ENCODE data around the gene ARHGAP31.
A peak's percentile ranks its signal among the peaks of the same experiment; 100 is the strongest.
"Not testable (repeated sequence)": the region's sequence is repeated elsewhere in the genome, so short reads cannot be mapped to it uniquely, and the experiment has no call there.

Gene ARHGAP31

DNA sequence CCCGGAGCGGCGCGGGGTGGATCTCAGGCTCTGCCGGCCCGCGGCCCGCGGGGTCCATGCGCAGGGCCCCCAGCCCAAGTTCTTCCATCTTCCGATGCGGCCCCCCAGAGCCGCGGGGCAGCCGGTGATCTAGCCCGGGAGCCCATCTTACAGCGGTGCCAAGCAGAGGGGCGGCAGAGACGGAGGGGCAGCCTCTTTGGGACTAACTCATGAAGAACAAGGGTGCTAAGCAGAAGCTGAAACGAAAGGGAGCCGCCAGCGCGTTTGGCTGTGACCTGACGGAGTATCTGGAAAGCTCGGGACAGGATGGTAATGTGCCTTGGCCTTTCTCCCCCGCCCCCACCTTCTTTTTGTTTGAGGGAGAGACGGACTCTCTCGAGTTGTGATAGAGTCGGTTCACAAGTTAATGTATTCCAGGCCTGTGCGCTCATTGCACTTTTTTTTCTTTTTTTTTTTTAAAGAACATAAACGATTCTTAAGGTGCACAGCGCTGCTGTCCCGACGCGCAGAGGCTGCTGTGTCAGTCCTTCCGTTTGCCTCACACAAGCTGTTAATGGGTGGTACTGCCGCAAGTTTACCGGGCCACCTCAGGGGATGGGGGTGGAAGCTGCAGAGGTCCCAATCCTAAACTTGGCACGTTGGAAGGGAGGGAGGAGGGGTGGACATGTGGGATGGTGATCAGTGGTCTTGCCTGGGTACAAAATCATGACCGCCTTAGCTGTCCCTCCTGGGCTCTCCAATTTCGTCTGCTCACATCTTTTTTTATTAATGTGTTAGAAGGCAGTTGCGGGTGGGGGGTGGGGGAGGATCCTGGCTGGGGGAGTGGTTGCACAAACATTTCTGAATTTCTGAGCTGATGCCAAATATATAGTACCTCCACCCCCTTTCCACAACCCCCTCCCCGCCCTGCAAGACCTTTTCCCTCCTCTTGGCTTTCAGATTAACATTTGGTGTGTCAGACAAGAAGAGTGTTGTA, 801 bp downstream of the ARHGAP31 start:
- DNase-seq: peak; percentile 88

DNA sequence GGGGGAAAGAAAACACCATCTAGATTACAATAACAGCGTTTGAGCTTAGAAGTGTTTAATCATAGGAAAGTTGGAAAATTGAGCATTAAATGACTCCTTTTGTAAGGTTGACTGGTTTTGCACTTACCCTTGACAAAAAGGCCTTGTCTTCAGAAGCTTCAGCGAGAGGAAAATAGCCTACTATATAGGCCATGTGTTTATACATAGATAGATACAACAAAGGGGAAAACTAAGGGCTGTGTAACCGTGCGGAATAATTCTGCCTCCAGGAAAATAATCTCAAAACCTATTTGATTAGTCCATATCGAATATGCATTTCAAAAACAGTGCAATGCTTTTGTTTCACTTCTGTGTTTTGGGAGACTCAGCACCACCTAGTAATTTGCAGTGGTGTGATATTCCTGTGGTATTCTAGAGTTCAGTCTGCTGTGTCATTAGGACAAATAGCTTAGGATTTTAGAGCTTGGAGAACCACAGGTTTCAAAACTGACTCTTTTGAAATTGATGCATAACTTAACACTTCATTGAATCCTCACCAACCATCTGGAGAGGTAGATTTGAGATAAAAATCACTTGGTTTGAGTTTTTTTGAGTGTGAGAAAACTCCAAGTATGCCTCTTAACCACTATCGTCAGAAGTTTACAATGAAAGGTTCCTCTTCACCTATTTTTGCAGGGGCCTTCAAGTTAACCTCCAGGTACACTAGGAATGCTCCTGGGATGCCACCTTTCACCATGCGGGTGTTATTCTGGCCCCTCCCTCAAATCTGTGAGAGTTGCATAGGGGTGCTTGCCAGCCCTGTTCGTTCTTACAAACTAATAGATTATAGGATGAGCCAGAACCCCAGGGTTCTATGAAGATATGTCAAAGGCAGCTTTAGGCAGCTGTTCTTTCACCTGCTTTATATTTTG, 1.9 kb downstream of the ARHGAP31 start:
- DNase-seq: peak; percentile 59

DNA sequence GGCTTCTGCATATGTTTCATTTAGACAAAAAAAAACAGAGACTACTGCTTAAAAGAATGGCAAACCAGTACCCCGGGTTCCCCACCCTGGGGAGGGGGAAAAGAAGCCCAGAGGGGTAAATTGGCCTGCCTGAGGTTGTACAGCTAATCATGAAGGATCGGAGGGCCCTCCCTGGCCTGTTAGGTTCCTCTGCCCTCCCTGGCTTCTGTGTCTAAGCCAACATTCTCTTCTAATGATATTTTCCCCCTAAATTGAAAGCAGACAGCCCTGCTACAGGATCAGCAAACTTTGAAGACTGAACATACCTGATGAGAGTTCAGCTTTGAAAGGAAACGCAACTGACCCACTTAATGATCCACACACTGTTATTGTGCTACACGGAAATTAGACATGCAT, 2.5 kb downstream of the ARHGAP31 start:
- no peak for DNase-seq

DNA sequence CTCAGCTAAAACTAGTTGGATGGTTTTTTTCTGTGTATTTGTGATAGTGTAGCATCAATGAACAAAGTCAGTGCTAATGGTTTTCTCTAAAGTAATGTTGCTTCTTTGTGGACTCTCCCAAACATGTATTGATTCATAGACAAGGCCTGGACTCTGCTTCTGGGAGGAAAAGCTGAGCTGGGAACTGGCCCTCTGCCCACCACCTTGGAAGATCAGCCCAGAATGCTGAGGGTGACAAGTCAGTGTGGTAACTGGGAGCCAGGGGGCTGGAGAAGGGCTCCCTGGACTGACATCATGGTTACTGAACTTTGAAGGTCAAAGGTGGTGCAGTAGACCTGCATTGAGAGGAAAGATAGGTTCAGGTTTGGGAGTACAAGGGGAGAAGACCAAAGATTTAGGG, 3.0 kb downstream of the ARHGAP31 start:
- DNase-seq: peak; percentile 70

DNA sequence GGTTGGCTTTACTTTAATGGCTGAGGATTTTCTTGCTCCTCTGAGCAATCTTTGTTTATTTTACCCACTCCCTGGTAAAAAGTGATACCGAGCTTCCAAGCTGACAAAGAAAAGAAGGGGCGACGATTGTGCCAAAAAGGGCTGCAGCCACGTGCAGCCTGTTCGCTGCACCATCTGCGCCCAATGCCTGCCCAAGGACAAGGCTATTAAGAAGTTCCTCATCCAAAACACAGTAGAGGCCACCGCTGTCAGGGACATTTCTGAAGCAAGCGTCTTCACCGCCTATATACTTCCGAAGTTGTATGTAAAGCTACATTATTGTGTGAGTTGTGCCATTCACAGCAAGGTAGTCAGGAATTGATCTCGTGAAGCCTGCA, 4.4 kb downstream of the ARHGAP31 start:
- no peak for DNase-seq

DNA sequence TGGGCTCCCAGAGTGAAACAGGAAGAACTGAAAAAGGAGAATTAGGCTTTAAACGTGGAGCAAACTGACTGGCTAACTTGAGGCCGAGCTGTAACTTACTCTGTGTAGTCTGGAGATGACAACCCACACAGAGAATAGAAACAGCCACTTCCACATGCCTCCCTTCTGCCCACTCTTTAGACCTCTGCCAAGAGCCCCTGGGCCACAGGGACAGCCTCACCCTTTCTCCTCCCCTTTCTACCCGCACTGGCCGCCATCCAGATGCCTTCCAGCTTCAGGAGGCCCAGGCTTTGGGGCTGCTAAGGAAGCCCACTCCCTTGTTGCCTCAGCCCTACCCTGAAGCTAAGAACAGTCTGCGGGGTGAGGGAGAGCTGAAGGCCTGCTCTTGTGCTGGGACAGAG, 6.8 kb downstream of the ARHGAP31 start:
- peak; percentile 49 for DNase-seq

DNA sequence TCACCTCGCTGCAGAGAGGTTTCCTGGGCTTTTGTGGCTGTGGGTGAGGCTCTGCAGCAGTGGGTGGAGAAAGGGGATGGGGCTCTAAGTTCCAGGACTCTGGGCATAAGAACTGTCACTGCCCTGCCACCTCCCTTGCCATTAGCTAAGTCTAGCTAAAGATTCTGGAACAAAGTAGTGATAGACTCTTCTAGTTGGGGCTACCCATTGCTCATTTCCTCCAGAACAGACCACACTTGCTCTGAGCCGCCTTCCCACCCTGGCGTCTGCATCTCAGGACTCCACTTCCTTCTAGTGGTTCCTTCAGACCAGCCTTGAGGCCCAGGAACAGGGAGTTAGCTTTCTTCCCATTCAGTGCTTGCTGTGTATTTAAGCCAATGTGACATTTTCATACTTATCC, 7.5 kb downstream of the ARHGAP31 start:
- no peak for DNase-seq

DNA sequence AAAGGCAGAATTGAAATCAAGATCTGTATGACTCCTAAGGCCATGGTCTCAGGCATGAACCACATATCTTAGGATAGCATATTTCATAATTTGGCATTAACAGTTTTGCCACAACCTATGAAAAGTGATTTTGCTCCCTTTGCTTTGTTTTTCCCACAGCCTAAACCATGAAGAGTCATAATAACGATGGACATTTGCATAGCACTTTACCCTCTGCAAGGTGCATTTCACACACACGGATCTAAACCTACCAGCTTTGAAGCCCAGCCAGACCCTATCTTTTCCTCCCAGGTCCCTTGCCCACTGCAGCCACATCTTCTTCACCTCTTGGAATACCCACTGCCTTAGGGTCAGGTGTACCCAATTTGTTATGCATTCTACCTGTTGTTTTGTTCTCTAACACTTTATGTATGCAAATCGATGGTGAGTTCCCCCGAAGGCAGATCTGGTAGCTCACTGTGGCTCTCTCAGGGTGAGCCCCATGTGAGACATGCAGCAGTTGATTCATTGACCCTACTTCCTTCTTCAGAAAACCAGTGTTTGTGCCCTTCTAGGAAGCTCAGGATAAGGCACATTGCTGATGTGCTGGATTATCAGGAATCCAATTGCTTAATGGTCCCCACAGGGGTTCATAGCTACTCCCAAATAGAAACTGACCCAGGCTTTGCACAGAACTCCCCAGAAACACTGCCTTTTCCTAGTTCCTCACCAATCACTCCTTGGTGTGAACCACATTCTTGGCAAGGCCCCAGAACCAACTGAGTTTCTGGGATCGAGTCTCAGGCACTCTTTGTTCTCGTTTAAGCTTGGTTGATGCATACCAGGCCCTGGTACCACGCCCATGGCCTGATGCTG, 8.7 kb downstream of the ARHGAP31 start:
- peak; percentile 88 for DNase-seq

DNA sequence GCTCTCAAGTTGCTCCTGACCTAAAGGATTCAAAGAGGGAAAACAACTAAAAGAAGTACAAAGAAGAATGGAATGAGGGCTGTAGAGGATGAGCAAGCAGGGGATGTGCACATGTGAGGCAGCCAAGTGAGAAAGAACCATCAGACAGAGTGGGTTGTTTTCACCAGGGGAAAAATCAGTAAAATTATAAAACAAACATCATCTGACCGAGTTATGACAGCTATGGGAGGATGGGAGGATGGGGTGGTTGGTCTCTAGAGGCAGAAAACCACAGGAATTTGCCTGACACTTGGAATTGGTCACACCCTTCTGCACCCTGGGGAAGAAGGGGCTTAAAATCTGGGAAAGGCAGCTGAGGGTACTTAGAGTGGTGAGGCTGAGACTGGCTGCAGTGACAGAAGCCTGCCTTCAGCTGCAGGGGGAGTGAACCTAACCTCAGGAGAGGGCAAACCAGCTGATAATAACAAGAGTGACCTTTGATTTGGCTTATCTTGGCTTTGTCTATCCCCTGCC, 10.1 kb downstream of the ARHGAP31 start:
- DNase-seq: peak; percentile 97

DNA sequence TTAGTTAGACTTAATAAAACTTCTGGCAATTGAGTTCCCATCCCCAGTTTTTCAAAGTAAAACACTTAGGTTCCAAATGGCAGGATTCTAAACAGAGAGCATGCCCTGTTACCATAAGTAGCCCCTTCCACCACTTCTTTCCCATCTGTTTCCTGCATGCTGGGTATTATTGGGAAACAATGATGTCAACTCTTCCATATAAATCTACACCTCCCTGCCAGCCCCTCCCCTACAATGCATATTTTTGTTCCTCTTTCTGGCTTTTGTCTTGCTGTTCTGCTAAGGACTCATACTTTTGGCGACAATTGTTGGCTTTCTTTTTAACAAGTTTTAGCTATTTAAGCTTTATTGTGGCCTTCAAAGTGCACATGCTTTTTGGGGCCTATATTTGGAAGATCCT, 11.1 kb downstream of the ARHGAP31 start:
- peak; percentile 71 for DNase-seq

DNA sequence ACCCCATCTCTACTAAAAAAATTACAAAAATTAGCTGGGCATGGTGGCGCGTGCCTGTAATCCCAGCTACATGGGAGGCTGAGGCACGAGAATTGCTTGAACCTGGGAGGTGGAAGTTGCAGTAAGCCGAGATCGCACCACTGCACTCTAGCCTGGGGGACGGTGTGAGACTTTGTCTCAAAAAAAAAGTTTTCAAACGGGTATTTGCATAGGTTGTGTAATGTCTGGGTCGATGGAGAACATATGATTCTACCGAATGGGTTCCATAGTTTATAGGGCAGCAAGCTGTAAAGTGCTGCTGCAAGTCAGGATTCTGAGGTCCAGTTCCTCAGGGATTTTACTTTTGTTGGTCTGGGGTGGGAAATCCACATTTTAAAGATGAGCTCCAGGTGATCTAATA, 12.2 kb downstream of the ARHGAP31 start:
- not testable (repeated sequence) for DNase-seq

DNA sequence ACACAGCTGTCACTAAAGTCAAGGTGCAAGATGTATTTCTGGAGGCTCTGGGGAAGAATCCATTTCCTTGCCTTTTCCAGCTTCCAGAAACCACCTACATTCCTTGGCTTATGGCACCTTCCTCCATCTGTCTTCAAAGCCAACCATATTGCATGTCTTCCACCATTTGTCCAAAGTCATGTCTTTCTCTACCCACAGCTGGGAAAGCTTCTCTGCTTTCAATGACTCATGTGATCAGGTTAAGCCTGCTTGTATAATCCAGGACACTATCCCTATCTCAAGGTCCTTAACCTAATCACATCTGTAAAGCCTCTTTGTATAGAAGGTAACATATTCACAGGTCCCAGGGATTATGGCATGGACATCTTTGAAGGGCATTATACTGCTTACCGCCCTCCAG, 14.2 kb downstream of the ARHGAP31 start:
- no peak for DNase-seq

DNA sequence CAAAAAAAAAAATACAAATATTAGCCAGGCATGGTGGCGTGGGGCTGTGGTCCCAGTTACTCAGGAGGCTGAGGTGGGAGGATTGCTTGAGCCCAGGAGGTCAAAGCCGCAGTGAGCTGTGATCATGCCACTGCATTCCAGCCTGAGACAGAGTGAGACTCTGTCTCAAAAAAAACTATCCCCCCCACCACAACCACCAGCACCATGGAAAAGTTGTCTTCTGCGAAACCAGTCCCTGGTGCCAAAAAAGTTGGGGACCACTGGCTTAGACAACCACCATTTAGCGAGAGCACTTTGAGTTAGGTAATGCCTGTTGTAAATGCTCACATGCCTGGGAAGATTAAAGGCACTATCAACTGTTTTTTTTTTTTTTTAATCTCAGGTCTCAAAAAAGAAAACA, 15.4 kb downstream of the ARHGAP31 start:
- no peak for DNase-seq

DNA sequence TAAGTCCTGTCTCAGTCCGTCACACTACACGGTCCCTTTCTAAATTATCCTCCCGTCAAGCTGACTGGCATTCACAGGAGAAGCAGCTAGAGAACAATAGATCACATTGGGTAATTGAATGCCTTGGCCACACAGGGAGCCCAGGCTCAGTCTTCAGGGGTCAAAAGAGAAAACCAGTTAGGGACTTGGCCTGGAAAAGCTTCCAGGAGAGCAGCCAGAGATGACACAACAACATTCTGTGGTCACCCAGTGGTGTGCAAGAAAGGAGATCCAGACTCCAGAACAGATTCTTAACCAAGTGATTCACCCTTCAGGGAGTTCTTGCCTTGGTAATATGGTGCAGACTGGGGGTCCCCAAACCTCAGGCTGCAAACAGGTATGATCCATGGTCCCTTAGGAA, 15.9 kb downstream of the ARHGAP31 start:
- peak; percentile 99 for DNase-seq

DNA sequence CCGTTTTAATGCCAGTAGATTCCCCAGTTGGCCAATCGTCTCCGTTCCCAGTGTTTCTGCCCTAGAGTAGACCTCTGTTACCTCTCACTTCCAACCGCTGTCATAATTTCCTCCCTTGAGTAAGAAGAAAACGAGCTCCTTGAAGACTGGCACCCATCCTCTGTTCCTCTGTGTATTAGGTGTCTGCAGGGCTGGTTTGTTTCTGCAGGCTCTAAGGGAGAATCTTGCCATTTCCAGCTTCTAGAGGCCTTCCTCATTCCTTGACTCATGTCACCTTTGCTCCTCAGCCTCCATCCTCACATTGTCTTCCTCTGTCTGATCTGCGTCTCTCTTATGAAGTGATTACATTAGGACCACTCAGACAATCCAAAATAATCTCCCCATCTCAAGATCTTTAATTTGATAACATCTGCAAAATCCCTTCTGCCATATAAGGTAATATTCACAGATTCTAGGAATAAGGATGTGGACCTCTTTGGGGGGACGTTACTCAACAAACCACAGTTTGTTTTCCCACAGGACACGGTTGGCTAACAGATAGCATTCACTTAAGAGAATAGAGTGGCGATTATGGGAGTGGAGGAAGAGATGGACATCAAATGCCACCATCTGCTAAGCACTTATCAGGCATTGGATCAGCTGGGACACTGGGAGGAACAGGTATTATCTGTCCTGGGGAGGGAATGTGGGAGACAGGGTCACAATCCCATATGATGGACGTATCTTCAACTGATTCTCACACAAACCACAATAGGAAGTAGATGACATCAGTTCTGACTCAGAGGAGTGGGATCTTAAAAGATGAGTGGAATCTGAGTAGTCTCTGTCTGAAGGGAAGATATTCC, 17.1 kb downstream of the ARHGAP31 start:
- peak; percentile 89 for DNase-seq

DNA sequence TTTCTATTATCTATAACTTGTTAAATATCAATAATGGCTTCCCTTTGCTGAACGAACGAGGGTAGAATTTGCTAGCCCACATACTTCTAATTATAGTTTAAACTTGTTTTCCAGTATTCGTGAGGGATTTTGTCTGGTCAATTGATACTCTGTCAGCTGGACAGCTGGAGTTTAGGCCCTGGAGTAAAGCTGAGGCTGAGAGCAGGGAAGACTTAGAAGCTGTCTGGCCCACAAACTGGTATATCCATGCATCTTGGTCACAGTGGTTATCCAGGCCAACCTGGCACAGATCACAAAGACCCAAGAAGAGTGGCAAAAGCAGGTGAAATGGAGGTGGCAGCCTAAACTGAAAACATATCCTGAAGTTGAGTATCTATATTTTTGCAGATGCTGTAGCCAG, 19.3 kb downstream of the ARHGAP31 start:
- DNase-seq: no peak

DNA sequence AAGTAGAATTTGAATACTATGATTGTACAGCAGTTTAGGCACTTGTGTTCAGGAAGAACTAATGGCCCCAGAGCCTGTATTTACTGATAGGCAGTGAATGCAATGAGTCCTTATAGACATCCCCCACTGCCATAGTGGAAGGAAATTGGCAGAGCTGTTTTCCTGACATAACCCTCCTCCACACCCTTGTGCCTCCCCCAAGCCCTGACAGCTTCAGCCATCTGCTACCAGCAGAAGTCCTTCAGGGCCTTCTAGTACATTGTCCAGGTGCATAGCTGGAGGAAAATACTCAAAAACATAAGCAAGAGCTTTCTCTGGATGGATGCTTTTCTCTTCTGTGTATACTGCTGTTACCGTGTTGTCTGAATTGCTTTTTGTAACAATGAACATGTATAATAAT, 20.6 kb downstream of the ARHGAP31 start:
- DNase-seq: no peak

DNA sequence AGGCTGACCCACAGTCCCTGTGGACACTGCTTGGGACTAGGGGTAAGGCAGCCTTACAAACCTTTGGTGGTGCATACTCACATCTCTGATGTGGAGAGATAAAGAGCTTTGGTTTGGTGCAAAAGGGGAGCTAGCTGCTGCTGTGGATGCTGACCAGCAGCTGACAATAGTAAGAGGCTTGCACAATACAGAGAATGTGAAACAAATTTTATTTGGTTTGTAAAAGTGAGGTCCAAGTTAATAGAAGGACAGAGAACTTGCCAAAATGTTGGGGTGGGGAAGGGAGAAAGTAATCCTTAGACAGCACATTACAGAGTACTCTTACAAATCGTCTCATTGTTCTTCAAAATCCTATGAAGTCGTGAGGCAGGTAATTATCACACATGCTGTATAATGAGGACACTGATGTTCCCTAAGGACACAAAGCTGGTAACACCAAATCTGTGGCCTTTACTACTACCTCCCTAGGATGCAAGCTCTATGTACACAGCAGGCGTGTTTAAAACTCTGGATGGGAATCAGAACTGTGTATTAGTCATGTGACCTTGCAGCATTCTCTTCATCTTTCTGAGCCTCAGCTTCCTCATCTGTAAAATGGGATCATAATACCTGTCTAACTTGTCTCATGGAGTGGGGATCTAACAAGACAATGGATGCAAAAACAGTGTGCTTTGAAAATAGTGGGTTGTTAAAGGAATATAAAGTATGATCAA, 21.6 kb downstream of the ARHGAP31 start:
- no peak for DNase-seq

DNA sequence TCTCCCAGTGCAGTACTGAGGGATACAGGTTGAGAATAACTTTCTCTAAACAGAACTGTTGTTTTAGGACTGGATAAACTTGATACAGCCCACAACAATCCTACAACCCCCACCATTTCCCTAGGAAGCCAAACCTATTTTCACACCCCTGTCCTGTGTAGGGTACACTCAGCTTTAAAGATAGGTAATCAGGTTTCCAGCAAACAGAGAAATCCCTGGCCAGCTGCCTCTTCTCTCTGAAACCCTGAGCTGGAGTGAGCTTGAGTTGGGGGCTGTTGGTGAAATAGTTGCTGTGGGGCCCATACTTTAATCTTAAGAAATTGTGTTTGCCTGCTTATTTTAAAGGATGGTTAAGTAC, 22.1 kb downstream of the ARHGAP31 start:
- DNase-seq: no peak

DNA sequence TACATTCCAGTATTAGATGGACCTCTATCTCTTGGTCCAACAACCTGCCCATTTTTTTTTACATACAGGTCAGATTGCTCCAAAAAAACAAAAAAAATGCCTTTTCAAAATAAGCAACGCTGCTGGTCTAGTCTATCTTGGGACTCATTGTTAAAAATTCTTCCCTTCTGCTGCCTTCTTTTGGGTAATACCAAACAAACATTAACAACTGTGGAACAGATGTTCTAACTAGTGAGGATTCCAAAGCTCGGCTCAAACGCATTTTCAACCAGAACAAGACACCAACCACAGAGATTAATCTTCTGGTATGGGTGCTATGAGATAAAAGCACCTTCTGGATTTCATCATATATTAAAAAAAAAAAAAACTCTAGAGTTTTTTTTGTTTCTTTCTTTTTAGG, 24.7 kb downstream of the ARHGAP31 start:
- peak; percentile 85 for DNase-seq

DNA sequence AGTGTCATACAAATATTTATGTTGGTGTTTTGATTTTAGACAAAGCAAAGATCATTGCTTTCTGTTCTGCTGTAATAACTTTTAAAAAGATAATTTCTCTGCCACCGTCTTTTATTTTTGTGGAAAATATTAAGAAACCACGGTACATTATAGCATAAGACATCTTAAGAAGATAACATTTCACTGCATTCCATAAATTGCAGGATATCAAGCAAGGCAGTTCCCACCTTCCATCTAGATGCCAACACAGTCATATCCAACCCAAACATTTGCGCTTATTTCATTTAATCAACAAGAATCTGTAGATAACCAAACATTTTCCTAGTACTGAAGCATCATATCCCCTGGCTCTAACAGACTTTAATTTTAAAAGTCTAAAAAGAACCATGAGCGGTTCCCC, 25.1 kb downstream of the ARHGAP31 start:
- no peak for DNase-seq
